HUES6 (cell line): Measurements from ENCODE around the gene KCNJ6.
"Not testable (repeated sequence)": the region's sequence is repeated elsewhere in the genome, so short reads cannot be mapped to it uniquely, and the experiment has no call there.

ENCODE experiments used
- H3K27ac ChIP-seq: 2 replicates; pipeline ENCODE4 v1.7.0; 2013; ENCODE audit warnings: low read depth, mild to moderate bottlenecking, low read length, inconsistent platforms
- H3K27me3 ChIP-seq: 2 replicates; pipeline ENCODE4 v1.6.1; 2013; ENCODE audit warnings: low read length; ENCODE audit not compliant: control insufficient read depth, insufficient read depth
- H3K36me3 ChIP-seq: 2 replicates; pipeline ENCODE4 v1.6.1; 2013; ENCODE audit warnings: low read length; ENCODE audit not compliant: control insufficient read depth, insufficient read depth
- H3K4me1 ChIP-seq: 2 replicates; pipeline ENCODE4 v1.6.1; 2013; ENCODE audit warnings: low read length; ENCODE audit not compliant: control insufficient read depth, insufficient read depth
- H3K4me3 ChIP-seq: 2 replicates; pipeline ENCODE4 v1.5.1; 2013; ENCODE audit warnings: low read depth, low read length
- H3K9ac ChIP-seq: one replicate; pipeline ENCODE4 v1.6.1; 2013; ENCODE audit warnings: mild to moderate bottlenecking, low read length
- H3K9me3 ChIP-seq: 2 replicates; pipeline ENCODE4 v1.6.1; 2013; ENCODE audit warnings: low read depth, low read length; ENCODE audit not compliant: control insufficient read depth, insufficient read depth

The KCNJ6 gene

GRCh38 chr21:37645848-37646247, 270.4 kb downstream of the KCNJ6 start:
- H3K9ac ChIP-seq, result no peak overlapping the region
- H3K27me3 ChIP-seq, result no peaks in the 10 kb centered on the region
- H3K9me3 ChIP-seq, result peaks cover 3% of the 10 kb centered on the region; the same call in 1 of the 2 replicates
- H3K4me3 ChIP-seq, result no peak overlapping the region
- no peaks in the 10 kb centered on the region for H3K36me3 ChIP-seq
- H3K27ac ChIP-seq, result no peak overlapping the region
- peaks cover 10% of the 10 kb centered on the region for H3K4me1 ChIP-seq

DNA sequence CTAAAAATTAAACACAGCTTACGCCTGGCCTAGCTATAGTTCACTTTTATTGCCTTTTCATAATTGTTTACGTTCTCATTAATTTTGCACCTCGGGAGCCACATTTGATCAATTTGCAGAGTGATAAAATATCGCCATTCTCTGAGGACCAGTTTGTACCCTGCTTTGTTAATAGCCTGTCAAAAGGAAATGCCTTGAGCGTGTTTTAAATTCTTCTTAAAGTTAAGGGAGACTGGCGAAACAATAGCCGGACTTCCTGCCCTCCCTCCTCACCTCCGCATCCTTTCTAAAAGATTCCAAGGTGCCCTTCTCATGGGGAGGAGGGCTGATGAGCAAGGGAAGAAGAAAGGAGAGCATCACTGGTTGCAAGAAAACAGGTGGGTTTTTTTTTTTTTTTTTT, 271.6 kb downstream of the KCNJ6 start:
- Histone ChIP-seq H3K9ac (no peak overlapping the region), H3K4me3 (no peak overlapping the region), H3K9me3 (peaks cover 3% of the 10 kb centered on the region; the same call in 1 of the 2 replicates), H3K27ac (no peak overlapping the region), H3K36me3 (no peaks in the 10 kb centered on the region), H3K4me1 (peaks cover 10% of the 10 kb centered on the region), H3K27me3 (no peaks in the 10 kb centered on the region)

DNA sequence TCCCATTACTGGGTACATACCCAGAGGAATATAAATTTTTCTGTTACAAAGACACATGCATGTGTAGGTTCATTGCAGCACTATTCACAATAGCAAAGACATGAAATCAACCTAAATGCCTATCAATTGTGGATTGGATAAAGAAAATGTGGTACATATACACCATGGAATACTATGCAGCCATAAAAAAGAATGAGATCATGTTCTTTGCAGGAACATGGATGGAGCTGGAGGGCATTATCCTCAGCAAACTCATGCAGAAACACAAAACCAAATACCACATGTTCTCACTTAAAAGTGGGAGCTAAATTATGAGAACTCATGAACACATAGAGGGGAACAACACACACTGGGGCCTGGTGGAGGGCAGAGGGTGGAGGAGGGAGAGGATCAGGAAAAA, 272.4 kb downstream of the KCNJ6 start:
- not testable (repeated sequence) for H3K36me3 ChIP-seq, H3K27me3 ChIP-seq, H3K9me3 ChIP-seq, H3K4me1 ChIP-seq, H3K9ac ChIP-seq, H3K27ac ChIP-seq, H3K4me3 ChIP-seq

GRCh38 chr21:37642493-37642892, 273.8 kb downstream of the KCNJ6 start:
- H3K4me3 ChIP-seq, result no peak overlapping the region
- H3K27me3 ChIP-seq, result no peaks in the 10 kb centered on the region
- H3K9me3 ChIP-seq, result peaks cover 6% of the 10 kb centered on the region
- no peak overlapping the region for H3K9ac ChIP-seq
- no peak overlapping the region for H3K27ac ChIP-seq
- H3K36me3 ChIP-seq, result no peaks in the 10 kb centered on the region
- H3K4me1 ChIP-seq, result peaks cover 10% of the 10 kb centered on the region

- Histone ChIP-seq H3K4me3 (no peak overlapping the region), H3K4me1 (peaks cover 10% of the 10 kb centered on the region), H3K9me3 (peaks cover 6% of the 10 kb centered on the region), H3K27me3 (no peaks in the 10 kb centered on the region), H3K9ac (no peak overlapping the region), H3K27ac (no peak overlapping the region), H3K36me3 (no peaks in the 10 kb centered on the region)
Measured at GRCh38 chr21:37639756-37640155, 276.5 kb downstream of the KCNJ6 start.

DNA sequence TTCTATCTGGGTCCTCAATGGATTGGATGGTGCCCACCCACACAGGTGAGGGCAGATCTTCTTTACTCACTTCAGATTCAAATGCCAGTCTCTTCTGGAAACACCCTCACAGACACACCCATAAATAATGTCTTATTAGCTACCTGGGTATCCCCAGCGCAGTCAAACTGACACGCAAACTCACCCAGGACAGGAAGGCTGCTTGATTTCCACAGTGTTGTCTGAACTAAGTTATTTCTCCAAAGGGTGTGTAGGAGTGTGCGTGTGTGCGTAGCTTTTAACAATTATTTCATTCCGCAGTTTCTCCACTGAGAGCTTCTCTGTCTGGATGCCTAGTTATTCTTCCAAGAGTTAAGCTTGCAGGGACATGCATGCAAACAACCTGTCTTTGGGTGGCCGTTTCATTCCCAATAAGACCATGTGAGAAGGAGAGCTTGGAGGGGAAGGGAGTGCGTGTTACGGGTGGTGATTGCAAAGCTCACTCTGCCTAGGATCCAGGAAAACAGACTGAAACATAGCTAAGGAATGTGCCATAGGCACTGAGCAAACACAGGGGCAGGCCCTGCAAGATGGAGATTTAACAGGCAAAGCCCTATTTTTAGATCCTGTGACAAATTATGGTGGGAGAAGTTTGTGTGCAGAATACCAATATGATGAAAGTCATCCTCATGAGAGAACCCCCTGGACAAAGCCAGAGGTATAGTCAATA, 280.0 kb downstream of the KCNJ6 start:
- Histone ChIP-seq H3K36me3 (no peaks in the 10 kb centered on the region), H3K27ac (no peak overlapping the region), H3K4me1 (peaks cover 5% of the 10 kb centered on the region), H3K9ac (no peak overlapping the region), H3K9me3 (peaks cover 8% of the 10 kb centered on the region; the same call in 1 of the 2 replicates), H3K27me3 (no peaks in the 10 kb centered on the region), H3K4me3 (no peak overlapping the region)

DNA sequence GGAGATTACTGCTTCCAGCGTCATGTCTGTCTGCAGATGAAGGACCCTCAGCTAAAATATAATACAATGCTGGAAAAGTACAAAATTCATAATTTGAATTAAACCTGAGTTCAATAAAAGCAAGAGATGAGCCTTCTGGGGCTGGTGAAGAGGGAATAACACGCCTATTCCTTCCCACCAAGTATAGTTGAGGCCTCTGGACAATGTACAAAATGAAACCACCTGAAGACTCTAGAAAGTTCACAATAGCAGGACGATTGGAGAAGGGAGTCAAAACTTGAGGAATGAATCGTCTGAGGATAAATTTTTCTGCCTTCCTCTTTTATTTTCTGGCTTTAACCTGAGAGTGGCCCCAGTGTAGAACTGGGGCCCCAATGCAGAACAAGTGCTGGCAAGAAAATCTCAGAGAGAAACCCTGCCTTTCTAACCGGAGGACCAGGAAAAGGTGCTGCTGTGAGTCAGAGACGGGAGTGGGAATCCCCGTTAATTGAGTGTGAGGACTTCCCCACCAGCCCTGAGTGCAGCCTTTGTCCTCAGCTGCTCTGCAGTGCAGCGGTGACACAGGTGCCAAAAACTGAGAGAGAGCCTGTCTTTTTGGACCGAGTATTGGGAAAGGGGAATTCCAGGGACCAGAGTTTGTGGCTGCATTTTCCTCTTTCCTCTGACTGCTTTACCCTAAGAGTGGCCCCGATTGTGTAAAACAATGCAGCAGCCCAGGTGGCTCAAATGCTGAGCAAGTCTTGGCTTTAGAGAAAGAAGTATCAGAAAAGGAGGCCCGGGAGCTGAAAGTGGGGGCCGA, 284.7 kb downstream of the KCNJ6 start:
- Histone ChIP-seq H3K9me3 (peaks cover 13% of the 10 kb centered on the region), H3K36me3 (no peaks in the 10 kb centered on the region), H3K27ac (no peak overlapping the region), H3K27me3 (no peaks in the 10 kb centered on the region), H3K9ac (no peak overlapping the region), H3K4me1 (peaks cover 17% of the 10 kb centered on the region), H3K4me3 (no peak overlapping the region)

DNA sequence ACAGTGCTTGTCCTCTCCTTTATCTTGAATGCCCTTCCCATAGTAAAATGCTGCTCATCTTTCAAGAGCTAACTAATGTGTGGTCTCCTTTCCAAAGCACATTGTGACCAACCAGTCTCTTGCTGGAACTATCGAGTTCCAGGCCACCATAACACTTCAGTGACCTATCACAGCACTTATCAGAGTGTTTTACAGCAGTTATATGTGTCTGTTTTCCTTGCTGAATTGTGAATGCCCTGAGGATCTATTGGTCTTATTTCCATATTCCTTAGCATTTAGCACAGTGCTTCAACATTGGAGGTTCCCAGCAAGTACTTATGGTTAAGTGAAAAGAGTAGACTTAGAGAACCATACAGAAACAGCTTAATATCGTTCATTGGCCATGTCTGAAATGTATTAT, 285.4 kb downstream of the KCNJ6 start:
- H3K4me3 ChIP-seq, result no peak overlapping the region
- no peaks in the 10 kb centered on the region for H3K27me3 ChIP-seq
- no peak overlapping the region for H3K27ac ChIP-seq
- no peak overlapping the region for H3K9ac ChIP-seq
- H3K4me1 ChIP-seq, result peaks cover 17% of the 10 kb centered on the region
- H3K9me3 ChIP-seq, result peaks cover 13% of the 10 kb centered on the region
- H3K36me3 ChIP-seq, result no peaks in the 10 kb centered on the region

- Histone ChIP-seq H3K9me3 (peaks cover 9% of the 10 kb centered on the region), H3K9ac (no peak overlapping the region), H3K27ac (no peak overlapping the region), H3K4me3 (no peak overlapping the region), H3K36me3 (no peaks in the 10 kb centered on the region), H3K4me1 (peaks cover 22% of the 10 kb centered on the region), H3K27me3 (no peaks in the 10 kb centered on the region)
Measured at GRCh38 chr21:37628362-37628761, 287.9 kb downstream of the KCNJ6 start.

- Histone ChIP-seq H3K4me1 (peaks cover 22% of the 10 kb centered on the region), H3K4me3 (no peak overlapping the region)
Measured at GRCh38 chr21:37627561-37627960, 288.7 kb downstream of the KCNJ6 start.

DNA sequence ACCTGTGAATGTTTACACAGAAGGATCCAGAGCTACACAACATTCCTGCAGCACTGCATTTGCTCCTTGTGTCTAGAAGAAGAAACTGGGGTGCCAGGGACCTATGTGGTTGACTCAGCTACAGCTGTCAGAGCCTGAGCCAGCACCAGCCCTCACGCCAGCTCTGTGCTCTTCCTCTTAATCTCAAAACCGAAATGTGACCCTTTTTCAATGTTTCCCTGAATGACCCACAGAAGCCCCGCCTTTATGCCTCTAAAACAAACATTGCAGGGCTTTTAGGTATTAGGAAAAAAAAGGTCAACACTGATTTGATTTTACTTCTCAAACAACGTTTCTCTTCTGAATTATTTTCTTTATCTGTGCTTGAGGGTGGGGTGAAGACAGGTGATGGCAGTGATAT, 289.2 kb downstream of the KCNJ6 start:
- peaks cover 9% of the 10 kb centered on the region for H3K9me3 ChIP-seq
- no peak overlapping the region for H3K9ac ChIP-seq
- H3K27me3 ChIP-seq, result no peaks in the 10 kb centered on the region
- no peaks in the 10 kb centered on the region for H3K36me3 ChIP-seq
- no peak overlapping the region for H3K4me3 ChIP-seq
- H3K4me1 ChIP-seq, result peaks cover 22% of the 10 kb centered on the region
- no peak overlapping the region for H3K27ac ChIP-seq

More at GRCh38 chr21:37627561-37627960, 288.7 kb downstream of the KCNJ6 start:
- Histone ChIP-seq H3K27me3 (no peaks in the 10 kb centered on the region), H3K9ac (no peak overlapping the region), H3K27ac (no peak overlapping the region), H3K9me3 (peaks cover 9% of the 10 kb centered on the region), H3K36me3 (no peaks in the 10 kb centered on the region)
